HepG2 (cell line): ENCODE results near the gene PFAS. TPM values are rescaled to one million over a fixed set of nuclear protein-coding genes. Genes with fewer than 3 reads are reported as not detected.
A peak's percentile ranks its signal among the peaks of the same experiment; 100 is the strongest.
"Not testable (repeated sequence)": the region's sequence is repeated elsewhere in the genome, so short reads cannot be mapped to it uniquely, and the experiment has no call there.

Experiments used
- ATAC-seq: fragments of 200-7000 bp; cut with Tn5 transposase; 3 replicates; pipeline ENCODE4 v1.9.1; 2020; ENCODE audit warnings: mild to moderate bottlenecking, moderate library complexity
- BruUV-seq: library from RNA; stranded (reverse); fragments of 400-500 nt; replicated peaks from 2 replicates; lab custom pipeline; 2021; lab: Mats Ljungman, UMichigan
- CTCF ChIA-PET: fragments of 300-600 bp; formaldehyde crosslinking; extraction: SDS; loops from one replicate; lab custom pipeline; 2021; ENCODE audit warnings: low total read pairs, inconsistent platforms, low intra/inter-chr PET ratio; lab: Yijun Ruan, JAX
- POLR2A ChIA-PET: fragments of 350-600 bp; sonication (Branson Sonifier 250); formaldehyde crosslinking; loops from one replicate; lab custom pipeline; 2020; ENCODE audit warnings: antibody characterized with exemption, inconsistent platforms; lab: Yijun Ruan, JAX
- DNase-seq: peaks from one replicate; pipeline ENCODE4 v3.0.0-alpha.2; 2015; ENCODE audit warnings: low spot score
- FAIRE-seq: peaks from 3 replicates; lab custom pipeline; 2011; peaks lifted over from hg19 to GRCh38; lab: Jason Lieb, UNC
- H2AFZ ChIP-seq: one replicate; pipeline ENCODE4 v1.6.1; 2011; ENCODE audit warnings: low read length, inconsistent platforms
- H3K27ac ChIP-seq: fragments of 300-600 bp; 3 replicates; pipeline ENCODE4 v1.8.0; 2011; ENCODE audit warnings: mixed run types, mild to moderate bottlenecking, mixed read lengths, low read length, inconsistent platforms; ENCODE audit not compliant: insufficient read depth; ENCODE audit errors: extremely low read length
- H3K27me3 ChIP-seq, 2 experiments: fragments of 200-600 bp in 1 of 2; 2 replicates in 1 of 2; 3 replicates in 1 of 2; pipeline versions ENCODE4 v1.6.0 to v1.8.0; 2011; ENCODE audit warnings: low read length in 2 of 2, mild to moderate bottlenecking in 2 of 2, moderate library complexity in 2 of 2, inconsistent platforms in 1 of 2; ENCODE audit not compliant: insufficient read depth in 2 of 2, control insufficient read depth in 1 of 2
- H3K36me3 ChIP-seq, 2 experiments: fragments of 200-600 bp in 1 of 2; replicated peaks in 1 of 2; 2 replicates in 1 of 2; 3 replicates in 1 of 2; pipeline versions ENCODE4 v1.5.1 to v1.8.0; 2011; ENCODE audit warnings: low read length in 2 of 2, inconsistent platforms in 1 of 2; ENCODE audit not compliant: insufficient read depth in 2 of 2, control insufficient read depth in 1 of 2
- H3K4me1 ChIP-seq: 2 replicates; pipeline ENCODE4 v1.5.1; 2012; ENCODE audit warnings: low read length, inconsistent platforms; ENCODE audit not compliant: insufficient read depth
- H3K4me2 ChIP-seq: 2 replicates; pipeline ENCODE4 v1.6.0; 2011; ENCODE audit warnings: low read depth, low read length, inconsistent platforms
- H3K4me3 ChIP-seq, 3 experiments: fragments of 200-600 bp in 1 of 3; sonication (generic), shearing (Covaris generic) in 1 of 3; replicated peaks in 1 of 3; 2 replicates each; pipeline ENCODE4 v1.5.1; 2011 to 2016; ENCODE audit warnings: low read length in 3 of 3, inconsistent platforms in 2 of 3, low read depth in 2 of 3, mild to moderate bottlenecking in 2 of 3, control low read depth in 1 of 3, mixed read lengths in 1 of 3; ENCODE audit not compliant: insufficient read depth in 1 of 3
- H3K79me2 ChIP-seq: one replicate; pipeline ENCODE4 v1.6.1; 2011; ENCODE audit warnings: low read length, inconsistent platforms; ENCODE audit not compliant: insufficient read depth
- H3K9ac ChIP-seq: 2 replicates; pipeline ENCODE4 v1.6.0; 2011; ENCODE audit warnings: mild to moderate bottlenecking, low read depth, low read length, inconsistent platforms; ENCODE audit not compliant: insufficient read depth
- H3K9me3 ChIP-seq: 2 replicates; pipeline ENCODE4 v1.5.1; 2012; ENCODE audit warnings: mild to moderate bottlenecking, low read length
- H4K20me1 ChIP-seq: 2 replicates; pipeline ENCODE4 v1.6.0; 2011; ENCODE audit warnings: inconsistent platforms, mild to moderate bottlenecking, low read length, moderate library complexity; ENCODE audit not compliant: insufficient read depth
- WGBS: methylation state at CpG from one replicate; pipeline ENCODE4 v1.1.6; 2017; ENCODE audit warnings: low lambda C conversion rate; 5-methylcytosine and 5-hydroxymethylcytosine counted together
- in situ Hi-C: cut with HindIII; loops from 2 replicates; pipeline ENCODE4 v1.10.0; 2017; ENCODE audit warnings: low pct_unique_long_range_greater_than_20kb; ENCODE audit not compliant: extremely low pct_ligation_motif_present
- intact Hi-C: fragments of 100-400 bp; cut with micrococcal nuclease; formaldehyde crosslinking; loops from one replicate; pipeline ENCODE4 v1.10.0; 2022; ENCODE audit not compliant: unreplicated experiment
- polyA plus RNA-seq, 8 experiments: library from polyadenylated mRNA; depleted of rRNA in 3 of 8; stranded (reverse) in 7 of 8; unstranded in 1 of 8; fragments of >200 nt; fragmentation: Illumina TruSeq in 4 of 8; extraction: Trizol in 4 of 8; gene quantifications; 2 replicates each; pipeline versions ENCODE4 v1.2.1 to v1.2.3, GENCODE V29; 2011 to 2016; ENCODE audit warnings: low read depth in 4 of 8, missing spikeins in 1 of 8, mixed read lengths in 1 of 8; ENCODE audit not compliant: insufficient read depth in 1 of 8
- total RNA-seq, 5 experiments: library from RNA; depleted of rRNA; stranded (reverse); fragments of >200 nt; fragmentation: Illumina TruSeq; extraction: Trizol; gene quantifications; 2 replicates each; pipeline ENCODE4 v1.2.3, GENCODE V29; 2016; ENCODE audit warnings: low read depth in 1 of 5
- TF ChIP-seq, protein P1 (sequence below), 2 experiments: fragments of 450-650 bp in 1 of 2; sonication (generic) in 1 of 2; formaldehyde crosslinking in 1 of 2; IDR thresholded peaks; 2 replicates each; pipeline versions ENCODE4 v1.6.1 to v1.8.0; 2016 to 2022; ENCODE audit warnings: antibody characterized with exemption in 1 of 2, mild to moderate bottlenecking in 1 of 2, missing genetic modification reagents in 1 of 2

Gene PFAS
- total and polyA plus RNA-seq, 2 of the 13 experiments (the other 11 are each of a cell fraction or from before 2014, with no cell fraction given): 49.4 to 58.2 TPM

DNA sequence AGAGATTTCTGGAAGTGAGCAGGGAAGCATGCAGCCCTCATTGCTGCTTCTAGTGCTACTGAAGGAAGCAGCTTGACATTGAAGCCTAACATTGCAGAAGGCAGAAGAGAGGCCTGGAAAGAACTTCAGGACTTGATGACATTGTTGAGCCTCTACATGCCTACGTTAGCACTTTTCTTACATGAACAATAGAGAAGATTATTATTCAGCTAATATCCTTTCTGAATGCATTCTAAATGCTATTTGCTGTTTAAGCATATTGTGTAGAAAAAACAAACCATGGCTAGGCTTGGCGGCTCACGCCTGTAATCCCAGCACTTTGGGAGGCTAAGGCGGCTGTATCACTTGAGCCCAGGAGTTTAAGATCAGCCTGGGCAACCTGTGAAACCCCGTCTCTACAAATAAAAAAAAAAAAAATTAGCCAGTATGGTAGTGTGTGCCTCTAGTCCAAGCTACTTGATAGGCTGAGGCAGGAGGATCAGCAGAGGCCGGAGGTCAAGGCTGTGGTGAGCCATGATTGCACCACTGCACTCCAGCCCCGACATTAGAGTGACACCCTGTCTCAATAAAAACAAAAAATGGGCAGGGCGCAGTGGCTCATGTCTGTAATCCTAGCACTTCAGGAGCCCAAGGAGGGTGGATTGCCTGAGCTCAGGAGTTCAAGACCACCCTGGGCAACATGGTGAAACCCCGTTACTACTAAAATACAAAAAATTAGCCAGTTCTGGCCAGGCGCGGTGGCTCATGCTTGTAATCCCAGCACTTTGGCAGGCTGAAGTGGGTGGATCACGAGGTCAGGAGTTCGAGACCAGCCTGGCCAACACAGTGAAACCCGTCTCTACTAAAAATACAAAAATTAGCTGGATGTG lies 36.5 kb upstream of the PFAS start (continued):
- TF ChIP-seq, protein P1, sequence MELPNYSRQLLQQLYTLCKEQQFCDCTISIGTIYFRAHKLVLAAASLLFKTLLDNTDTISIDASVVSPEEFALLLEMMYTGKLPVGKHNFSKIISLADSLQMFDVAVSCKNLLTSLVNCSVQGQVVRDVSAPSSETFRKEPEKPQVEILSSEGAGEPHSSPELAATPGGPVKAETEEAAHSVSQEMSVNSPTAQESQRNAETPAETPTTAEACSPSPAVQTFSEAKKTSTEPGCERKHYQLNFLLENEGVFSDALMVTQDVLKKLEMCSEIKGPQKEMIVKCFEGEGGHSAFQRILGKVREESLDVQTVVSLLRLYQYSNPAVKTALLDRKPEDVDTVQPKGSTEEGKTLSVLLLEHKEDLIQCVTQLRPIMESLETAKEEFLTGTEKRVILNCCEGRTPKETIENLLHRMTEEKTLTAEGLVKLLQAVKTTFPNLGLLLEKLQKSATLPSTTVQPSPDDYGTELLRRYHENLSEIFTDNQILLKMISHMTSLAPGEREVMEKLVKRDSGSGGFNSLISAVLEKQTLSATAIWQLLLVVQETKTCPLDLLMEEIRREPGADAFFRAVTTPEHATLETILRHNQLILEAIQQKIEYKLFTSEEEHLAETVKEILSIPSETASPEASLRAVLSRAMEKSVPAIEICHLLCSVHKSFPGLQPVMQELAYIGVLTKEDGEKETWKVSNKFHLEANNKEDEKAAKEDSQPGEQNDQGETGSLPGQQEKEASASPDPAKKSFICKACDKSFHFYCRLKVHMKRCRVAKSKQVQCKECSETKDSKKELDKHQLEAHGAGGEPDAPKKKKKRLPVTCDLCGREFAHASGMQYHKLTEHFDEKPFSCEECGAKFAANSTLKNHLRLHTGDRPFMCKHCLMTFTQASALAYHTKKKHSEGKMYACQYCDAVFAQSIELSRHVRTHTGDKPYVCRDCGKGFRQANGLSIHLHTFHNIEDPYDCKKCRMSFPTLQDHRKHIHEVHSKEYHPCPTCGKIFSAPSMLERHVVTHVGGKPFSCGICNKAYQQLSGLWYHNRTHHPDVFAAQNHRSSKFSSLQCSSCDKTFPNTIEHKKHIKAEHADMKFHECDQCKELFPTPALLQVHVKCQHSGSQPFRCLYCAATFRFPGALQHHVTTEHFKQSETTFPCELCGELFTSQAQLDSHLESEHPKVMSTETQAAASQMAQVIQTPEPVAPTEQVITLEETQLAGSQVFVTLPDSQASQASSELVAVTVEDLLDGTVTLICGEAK (IDR thresholded peaks at IDR 0.05): peak; percentile 44; the same call in 1 of the 2 replicates
- TF ChIP-seq, protein P1 (CRISPR knock-in tag; IDR thresholded peaks at IDR 0.05): peak; percentile 97

DNA sequence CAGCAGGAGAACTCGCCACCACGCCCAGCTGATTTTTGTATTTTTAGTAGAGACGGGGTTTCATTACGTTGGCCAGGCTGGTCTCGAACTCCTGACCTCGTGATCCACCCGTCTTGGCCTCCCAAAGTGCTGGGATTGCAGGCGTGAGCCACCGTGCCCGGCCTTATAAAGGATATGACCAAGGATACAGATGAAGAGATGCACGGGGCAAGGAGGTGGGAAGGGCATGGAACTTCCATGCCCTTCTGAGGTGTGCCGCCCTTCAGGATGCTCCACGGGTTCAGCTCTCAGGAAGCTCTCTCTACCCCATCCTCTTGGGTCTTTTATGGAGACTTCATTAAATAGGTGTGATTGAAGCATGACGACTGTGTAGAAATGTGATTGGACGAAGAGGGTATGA lies 35.1 kb upstream of the PFAS start:
- H3K36me3 ChIP-seq, FAIRE-seq, H3K27ac ChIP-seq, H3K4me2 ChIP-seq, intact Hi-C loops, DNase-seq, H2AFZ ChIP-seq, in situ Hi-C loops, H3K27me3 ChIP-seq, CTCF ChIA-PET, H3K9ac ChIP-seq, ATAC-seq, H3K4me3 ChIP-seq, H3K9me3 ChIP-seq, H4K20me1 ChIP-seq, BruUV-seq: not testable (repeated sequence)
- 84% methylated on average over 15 of the region's 15 CpGs for WGBS
- Histone ChIP-seq H3K79me2 (peaks cover 13% of the 10 kb centered on the region), H3K4me1 (peaks cover 54% of the 10 kb centered on the region)
- POLR2A ChIA-PET: interaction anchor here (6.1 to 6.5 kb wide), 2 partner anchors 8 to 23 kb away, joined by 89 to 105 read pairs; partner anchors contain the start of gene BORCS6
